Activated CD8-positive, alpha-beta memory T cell treated with anti-CD3 and anti-CD28 coated beads, Interleukin-2, amount 10 ng/mL, durations not matched to agents 7 days and 5 days (primary cell): ENCODE measurements around the gene MORN3. TPM values are rescaled to one million over a fixed set of nuclear protein-coding genes. Genes with fewer than 3 reads are reported as not detected.
A peak's percentile ranks its signal among the peaks of the same experiment; 100 is the strongest.
"Not testable (repeated sequence)": the region's sequence is repeated elsewhere in the genome, so short reads cannot be mapped to it uniquely, and the experiment has no call there.

Source experiments
- ATAC-seq: fragments of 150-1000 bp; cut with Tn5 transposase; one replicate; pipeline ENCODE4 v1.10.0; 2021; ENCODE audit warnings: moderate library complexity
- CTCF ChIA-PET: fragments of 350-600 bp; sonication (Branson Sonifier 250); formaldehyde crosslinking; loops from one replicate; lab custom pipeline; 2021; ENCODE audit warnings: antibody characterized with exemption; lab: Charles Lee
- DNase-seq: peaks from one replicate; pipeline ENCODE4 v3.0.0-alpha.2; 2020
- H3K27ac Mint-ChIP-seq: one replicate; pipeline ENCODE4 v1.8.0; 2021; ENCODE audit warnings: mild to moderate bottlenecking, mixed read lengths
- H3K27me3 Mint-ChIP-seq: one replicate; pipeline ENCODE4 v1.8.0; 2021; ENCODE audit warnings: mixed read lengths
- H3K36me3 Mint-ChIP-seq: one replicate; pipeline ENCODE4 v1.8.0; 2021; ENCODE audit warnings: mild to moderate bottlenecking, mixed read lengths
- H3K4me1 Mint-ChIP-seq: one replicate; pipeline ENCODE4 v1.8.0; 2021; ENCODE audit warnings: mixed read lengths
- H3K4me3 Mint-ChIP-seq: one replicate; pipeline ENCODE4 v1.8.0; 2021; ENCODE audit warnings: mild to moderate bottlenecking, moderate library complexity, mixed read lengths
- H3K9me3 Mint-ChIP-seq: one replicate; pipeline ENCODE4 v1.8.0; 2022; ENCODE audit warnings: low read depth, mixed read lengths
- total RNA-seq, 2 experiments: library from RNA; stranded (reverse); gene quantifications; one replicate each; pipeline ENCODE4 v1.2.3, GENCODE V29; 2021

Gene MORN3
- total RNA-seq, result 1 to 10 TPM in 1 of 2 experiments, under 1 TPM in 1; 0.54 to 1.2 TPM

- peaks cover 11% of the 10 kb centered on the region for H3K36me3 Mint-ChIP-seq
- no peak for DNase-seq
- H3K9me3 Mint-ChIP-seq, result no peaks in the 10 kb centered on the region
- no peak for ATAC-seq
- CTCF ChIA-PET, result interaction anchor here (0.9 to 5.1 kb wide), 15 partner anchors 10 to 192 kb away, joined by 3 to 64 read pairs (median 5); partner anchors contain the start of genes KDM2B and ORAI1
- no peak within 1 kb of the TSS for H3K27ac Mint-ChIP-seq
- no peak within 1 kb of the TSS for H3K4me3 Mint-ChIP-seq
- no peaks in the 10 kb centered on the region for H3K27me3 Mint-ChIP-seq
- peaks cover 45% of the 10 kb centered on the region for H3K4me1 Mint-ChIP-seq
These were observed at the start of gene MORN3 for GRCh38 chr12:121669521-121669900. MORN3 (minus strand) TSS chr12:121669654; CDS start chr12:121669483, 171 bp downstream.

GRCh38 chr12:121718653-121719239, 49.3 kb upstream of the MORN3 start:
- no peak overlapping the region for H3K4me3 Mint-ChIP-seq

GRCh38 chr12:121717041-121717699, 47.7 kb upstream of the MORN3 start:
- Mint-ChIP-seq H3K9me3 (no peaks in the 10 kb centered on the region), H3K36me3 (peaks cover 2% of the 10 kb centered on the region), H3K4me3 (no peak overlapping the region), H3K27me3 (no peaks in the 10 kb centered on the region), H3K27ac (no peak overlapping the region), H3K4me1 (peaks cover 22% of the 10 kb centered on the region)
- DNase-seq (no peak), ATAC-seq (no peak)
- CTCF ChIA-PET, result interaction anchor here (0.6 to 5.6 kb wide), 3 partner anchors 56 to 98 kb away, joined by 3 to 27 read pairs (median 12); partner anchors contain the start of gene RHOF

More at GRCh38 chr12:121718653-121719239, 49.3 kb upstream of the MORN3 start:
- Mint-ChIP-seq H3K9me3 (no peaks in the 10 kb centered on the region), H3K27ac (no peak overlapping the region), H3K27me3 (no peaks in the 10 kb centered on the region), H3K36me3 (peaks cover 2% of the 10 kb centered on the region), H3K4me1 (peaks cover 16% of the 10 kb centered on the region)
- ATAC-seq, result no peak
- DNase-seq, result peak; percentile 46
- CTCF ChIA-PET, result interaction anchor here (0.9 to 5.6 kb wide), 7 partner anchors 10 to 173 kb away, joined by 3 to 27 read pairs (median 3); partner anchors contain the start of gene RHOF

- Mint-ChIP-seq H3K4me3 (no peak overlapping the region), H3K27ac (no peak overlapping the region), H3K27me3 (no peaks in the 10 kb centered on the region), H3K4me1 (peaks cover 29% of the 10 kb centered on the region), H3K9me3 (no peaks in the 10 kb centered on the region), H3K36me3 (peaks cover 2% of the 10 kb centered on the region)
- DNase-seq, result no peak
- CTCF ChIA-PET, result interaction anchor here (0.6 to 5.6 kb wide), 5 partner anchors 14 to 99 kb away, joined by 3 to 27 read pairs (median 3); partner anchors contain the start of gene RHOF
- ATAC-seq, result no peak
These were observed 46.5 kb upstream of the MORN3 start for GRCh38 chr12:121715862-121716435.

GRCh38 chr12:121715055-121715454, 45.6 kb upstream of the MORN3 start:
- H3K36me3 Mint-ChIP-seq, H3K27ac Mint-ChIP-seq, ATAC-seq, H3K9me3 Mint-ChIP-seq, H3K27me3 Mint-ChIP-seq, DNase-seq, H3K4me3 Mint-ChIP-seq: not testable (repeated sequence)
- peaks cover 32% of the 10 kb centered on the region for H3K4me1 Mint-ChIP-seq
- CTCF ChIA-PET, result interaction anchor here (1.2 to 5.6 kb wide), 2 partner anchors 58 to 79 kb away, joined by 3 to 27 read pairs; partner anchors contain the start of gene RHOF

- ATAC-seq (no peak), DNase-seq (peak; percentile 43)
- Mint-ChIP-seq H3K27ac (peak overlapping the region; percentile 59), H3K27me3 (no peaks in the 10 kb centered on the region), H3K4me3 (peak overlapping the region; percentile 99), H3K9me3 (no peaks in the 10 kb centered on the region), H3K36me3 (peaks cover 2% of the 10 kb centered on the region), H3K4me1 (peaks cover 31% of the 10 kb centered on the region)
- CTCF ChIA-PET, result interaction anchor here (0.6 to 6.6 kb wide), 4 partner anchors 60 to 312 kb away, joined by 3 to 74 read pairs (median 25); partner anchors contain the start of gene RHOF
These were observed 44.3 kb upstream of the MORN3 start for GRCh38 chr12:121713793-121714192.

GRCh38 chr12:121713257-121713777, 43.9 kb upstream of the MORN3 start:
- Mint-ChIP-seq H3K4me1 (peaks cover 27% of the 10 kb centered on the region), H3K27me3 (no peaks in the 10 kb centered on the region), H3K9me3 (no peaks in the 10 kb centered on the region), H3K36me3 (no peaks in the 10 kb centered on the region), H3K27ac (peak overlapping the region; percentile 73), H3K4me3 (peak overlapping the region; percentile 99)
- CTCF ChIA-PET, result interaction anchor here (0.6 to 6.6 kb wide), 10 partner anchors 11 to 312 kb away, joined by 3 to 74 read pairs (median 10); partner anchors contain the start of gene RHOF
- ATAC-seq (no peak), DNase-seq (no peak)

- H3K9me3 Mint-ChIP-seq, result no peaks in the 10 kb centered on the region
- H3K27ac Mint-ChIP-seq, result peak within 1 kb of the TSS; percentile 96
- H3K27me3 Mint-ChIP-seq, result no peaks in the 10 kb centered on the region
- H3K4me1 Mint-ChIP-seq, result peaks cover 26% of the 10 kb centered on the region
- no peaks in the 10 kb centered on the region for H3K36me3 Mint-ChIP-seq
- DNase-seq (peak; percentile 85), ATAC-seq (peak; percentile 89)
- peak within 1 kb of the TSS; percentile 99 for H3K4me3 Mint-ChIP-seq
- CTCF ChIA-PET, result interaction anchor here (0.6 to 6.6 kb wide), 15 partner anchors 11 to 207 kb away, joined by 3 to 74 read pairs (median 5); partner anchors contain the start of genes PSMD9 and RHOF
These were observed 43.2 kb upstream of the MORN3 start, which contains the start of gene TMEM120B for GRCh38 chr12:121712461-121713256. TMEM120B (plus strand) TSS chr12:121712752; CDS start chr12:121712896, 144 bp downstream.

GRCh38 chr12:121712190-121712460, 42.7 kb upstream of the MORN3 start:
- H3K27ac Mint-ChIP-seq, result peak overlapping the region; percentile 96
- H3K36me3 Mint-ChIP-seq, result no peaks in the 10 kb centered on the region
- DNase-seq (peak; percentile 59), ATAC-seq (peak; percentile 52)
- H3K27me3 Mint-ChIP-seq, result no peaks in the 10 kb centered on the region
- CTCF ChIA-PET, result interaction anchor here (1.1 to 6.6 kb wide), 15 partner anchors 11 to 177 kb away, joined by 3 to 74 read pairs (median 5); partner anchors contain the start of genes PSMD9 and RHOF
- no peaks in the 10 kb centered on the region for H3K9me3 Mint-ChIP-seq
- H3K4me1 Mint-ChIP-seq, result peaks cover 26% of the 10 kb centered on the region
- peak overlapping the region; percentile 99 for H3K4me3 Mint-ChIP-seq

- peak; percentile 61 for DNase-seq
- Mint-ChIP-seq H3K4me1 (peaks cover 26% of the 10 kb centered on the region), H3K27me3 (no peaks in the 10 kb centered on the region), H3K27ac (peak overlapping the region; percentile 96), H3K9me3 (no peaks in the 10 kb centered on the region), H3K36me3 (no peaks in the 10 kb centered on the region), H3K4me3 (peak overlapping the region; percentile 99)
- CTCF ChIA-PET, result interaction anchor here (0.9 to 6.6 kb wide), 15 partner anchors 10 to 177 kb away, joined by 3 to 74 read pairs (median 5); partner anchors contain the start of genes PSMD9 and RHOF
- ATAC-seq, result peak; percentile 30
These were observed 42.1 kb upstream of the MORN3 start for GRCh38 chr12:121711361-121712189.

- H3K4me3 Mint-ChIP-seq, result no peak overlapping the region
- CTCF ChIA-PET, result interaction anchor here (6.6 kb wide), 1 partner anchor 85 kb away, joined by 74 read pairs; the partner anchor contains the start of gene RHOF
- no peaks in the 10 kb centered on the region for H3K9me3 Mint-ChIP-seq
- peaks cover 2% of the 10 kb centered on the region for H3K36me3 Mint-ChIP-seq
- H3K27me3 Mint-ChIP-seq, result no peaks in the 10 kb centered on the region
- H3K27ac Mint-ChIP-seq, result no peak overlapping the region
- H3K4me1 Mint-ChIP-seq, result peaks cover 20% of the 10 kb centered on the region
- ATAC-seq, result no peak
- DNase-seq, result no peak
These were observed 40.1 kb upstream of the MORN3 start for GRCh38 chr12:121709478-121709961.
